ENCODE data around the gene PCDHB13.
"Not testable (repeated sequence)": the region's sequence is repeated elsewhere in the genome, so short reads cannot be mapped to it uniquely, and the experiment has no call there.

The PCDHB13 gene

GRCh38 chr5:141213656-141214339 lies at the start of gene PCDHB13:
Gene PCDHB13, plus strand, starts transcription at chr5:141213919. Its CDS starts 205 bp downstream, at chr5:141214124.
- not testable (repeated sequence) for H3K36me3 ChIP-seq (ENCODE audit: insufficient read depth, low read length); H3K9me3 ChIP-seq (ENCODE audit: insufficient read depth, low read depth, low read length); H3F3A ChIP-seq (ENCODE audit: low read depth); H2AFZ ChIP-seq (ENCODE audit: low read length); H3K4me2 ChIP-seq (ENCODE audit: low read depth, low read length, poor library complexity, severe bottlenecking); H3K27me3 ChIP-seq (ENCODE audit: insufficient read depth, low read length, poor library complexity, severe bottlenecking); H3K4me1 ChIP-seq (ENCODE audit: insufficient read depth, low read length, poor library complexity, severe bottlenecking); H3K9ac ChIP-seq (ENCODE audit: low read depth, low read length, poor library complexity, severe bottlenecking); H3K4me3 ChIP-seq (ENCODE audit: low read length, poor library complexity, severe bottlenecking); H3K79me2 ChIP-seq (ENCODE audit: insufficient read depth, low read length); H3K9me2 ChIP-seq (replicated peaks; ENCODE audit: low read depth, low read length); H4K20me1 ChIP-seq (ENCODE audit: insufficient read depth, low read length, poor library complexity, severe bottlenecking)

- Histone ChIP-seq H3K36me3 (ENCODE audit: insufficient read depth, low read length) (no peaks in the 10 kb centered on the region), H3K9me2 (replicated peaks; ENCODE audit: low read depth, low read length) (no peaks in the 10 kb centered on the region), H3K4me3 (ENCODE audit: low read length, poor library complexity, severe bottlenecking) (no peak within 1 kb of the TSS), H2AFZ (ENCODE audit: low read length) (no peak within 1 kb of the TSS), H3K9ac (ENCODE audit: low read depth, low read length, poor library complexity, severe bottlenecking) (no peak within 1 kb of the TSS), H4K20me1 (ENCODE audit: insufficient read depth, low read length, poor library complexity, severe bottlenecking) (no peaks in the 10 kb centered on the region), H3K4me1 (ENCODE audit: insufficient read depth, low read length, poor library complexity, severe bottlenecking) (no peaks in the 10 kb centered on the region), H3F3A (ENCODE audit: low read depth) (no peaks in the 10 kb centered on the region), H3K79me2 (ENCODE audit: insufficient read depth, low read length) (no peaks in the 10 kb centered on the region), H3K9me3 (ENCODE audit: insufficient read depth, low read depth, low read length) (no peaks in the 10 kb centered on the region), H3K4me2 (ENCODE audit: low read depth, low read length, poor library complexity, severe bottlenecking) (no peak within 1 kb of the TSS), H3K27me3 (ENCODE audit: insufficient read depth, low read length, poor library complexity, severe bottlenecking) (no peaks in the 10 kb centered on the region)
- TF ChIP-seq EZH2phosphoT487 (IDR thresholded peaks at IDR 0.05; ENCODE audit: borderline replicate concordance) (no peak), CTCF (conservative IDR thresholded peaks at IDR 0.05; ENCODE audit: low read length) (peak; percentile 43)
Observed at GRCh38 chr5:141172381-141173204, 41.1 kb upstream of the PCDHB13 start, which contains the start of gene PCDHB7. Gene PCDHB7, plus strand, starts transcription at chr5:141172644. Its CDS starts 192 bp downstream, at chr5:141172836.

- not testable (repeated sequence) for H3K4me2 ChIP-seq (ENCODE audit: low read depth, low read length, poor library complexity, severe bottlenecking); H2AFZ ChIP-seq (ENCODE audit: low read length); H3K4me1 ChIP-seq (ENCODE audit: insufficient read depth, low read length, poor library complexity, severe bottlenecking); H3F3A ChIP-seq (ENCODE audit: low read depth); H3K9ac ChIP-seq (ENCODE audit: low read depth, low read length, poor library complexity, severe bottlenecking); H3K9me2 ChIP-seq (replicated peaks; ENCODE audit: low read depth, low read length); H3K9me3 ChIP-seq (ENCODE audit: insufficient read depth, low read depth, low read length); H3K4me3 ChIP-seq (ENCODE audit: low read length, poor library complexity, severe bottlenecking); H4K20me1 ChIP-seq (ENCODE audit: insufficient read depth, low read length, poor library complexity, severe bottlenecking); H3K36me3 ChIP-seq (ENCODE audit: insufficient read depth, low read length); H3K27me3 ChIP-seq (ENCODE audit: insufficient read depth, low read length, poor library complexity, severe bottlenecking); H3K79me2 ChIP-seq (ENCODE audit: insufficient read depth, low read length)
Observed at GRCh38 chr5:141174291-141175104, 39.2 kb upstream of the PCDHB13 start.

GRCh38 chr5:141175933-141176332 lies 37.8 kb upstream of the PCDHB13 start:
- no peaks in the 10 kb centered on the region for H3F3A ChIP-seq (ENCODE audit: low read depth)
- H3K9ac ChIP-seq (ENCODE audit: low read depth, low read length, poor library complexity, severe bottlenecking), result no peak overlapping the region
- no peaks in the 10 kb centered on the region for H3K9me3 ChIP-seq (ENCODE audit: insufficient read depth, low read depth, low read length)
- no peaks in the 10 kb centered on the region for H4K20me1 ChIP-seq (ENCODE audit: insufficient read depth, low read length, poor library complexity, severe bottlenecking)
- H3K9me2 ChIP-seq (replicated peaks; ENCODE audit: low read depth, low read length), result no peaks in the 10 kb centered on the region
- no peaks in the 10 kb centered on the region for H3K27me3 ChIP-seq (ENCODE audit: insufficient read depth, low read length, poor library complexity, severe bottlenecking)
- TF ChIP-seq EZH2phosphoT487 (IDR thresholded peaks at IDR 0.05; ENCODE audit: borderline replicate concordance), result no peak
- TF ChIP-seq CTCF (conservative IDR thresholded peaks at IDR 0.05; ENCODE audit: low read length), result no peak
- no peaks in the 10 kb centered on the region for H3K36me3 ChIP-seq (ENCODE audit: insufficient read depth, low read length)
- H3K4me2 ChIP-seq (ENCODE audit: low read depth, low read length, poor library complexity, severe bottlenecking), result no peak overlapping the region
- no peaks in the 10 kb centered on the region for H3K79me2 ChIP-seq (ENCODE audit: insufficient read depth, low read length)
- no peak overlapping the region for H2AFZ ChIP-seq (ENCODE audit: low read length)
- no peaks in the 10 kb centered on the region for H3K4me1 ChIP-seq (ENCODE audit: insufficient read depth, low read length, poor library complexity, severe bottlenecking)
- H3K4me3 ChIP-seq (ENCODE audit: low read length, poor library complexity, severe bottlenecking), result no peak overlapping the region

GRCh38 chr5:141177577-141178191 lies 36.0 kb upstream of the PCDHB13 start, which contains the start of gene PCDHB8:
Gene PCDHB8, plus strand, starts transcription at chr5:141177790. Its CDS starts 245 bp downstream, at chr5:141178035.
- H3K4me3 ChIP-seq (ENCODE audit: low read length, poor library complexity, severe bottlenecking); H3K4me1 ChIP-seq (ENCODE audit: insufficient read depth, low read length, poor library complexity, severe bottlenecking); H3K4me2 ChIP-seq (ENCODE audit: low read depth, low read length, poor library complexity, severe bottlenecking); H2AFZ ChIP-seq (ENCODE audit: low read length); H3K27me3 ChIP-seq (ENCODE audit: insufficient read depth, low read length, poor library complexity, severe bottlenecking); H4K20me1 ChIP-seq (ENCODE audit: insufficient read depth, low read length, poor library complexity, severe bottlenecking); H3F3A ChIP-seq (ENCODE audit: low read depth); H3K9ac ChIP-seq (ENCODE audit: low read depth, low read length, poor library complexity, severe bottlenecking); H3K36me3 ChIP-seq (ENCODE audit: insufficient read depth, low read length); H3K9me3 ChIP-seq (ENCODE audit: insufficient read depth, low read depth, low read length); H3K9me2 ChIP-seq (replicated peaks; ENCODE audit: low read depth, low read length); H3K79me2 ChIP-seq (ENCODE audit: insufficient read depth, low read length): not testable (repeated sequence)

All from Loucy (cell line).